HepG2 (cell line): ENCODE data around the gene DHTKD1.

Experiments used
- EED ChIP-seq: sonication (generic); formaldehyde crosslinking; IDR thresholded peaks from 2 replicates; pipeline ENCODE4 v1.5.0; 2020; ENCODE audit warnings: mild to moderate bottlenecking, missing genetic modification reagents
- KMT2A ChIP-seq: sonication (generic); formaldehyde crosslinking; IDR thresholded peaks from 2 replicates; pipeline ENCODE4 v1.4.0; 2020; ENCODE audit warnings: missing genetic modification reagents
- MAFF ChIP-seq: IDR thresholded peaks from 2 replicates; pipeline ENCODE4 v1.6.1; 2011; ENCODE audit warnings: low read depth, low read length, improper control_type of control experiment
- NR2F6 ChIP-seq, 2 experiments: IDR thresholded peaks; 2 replicates each; pipeline ENCODE4 v1.6.1; 2016; ENCODE audit warnings: antibody characterized with exemption in 1 of 2, mild to moderate bottlenecking in 1 of 2
- PHF20 ChIP-seq: sonication (generic); formaldehyde crosslinking; IDR thresholded peaks from 2 replicates; pipeline ENCODE4 v1.5.0; 2020; ENCODE audit warnings: mild to moderate bottlenecking, missing genetic modification reagents
- POLR2A ChIP-seq, 2 experiments: IDR thresholded peaks; 2 replicates each; pipeline ENCODE4 v1.6.1; 2011; ENCODE audit warnings: low read depth in 2 of 2, low read length in 2 of 2, mild to moderate bottlenecking in 1 of 2, moderate library complexity in 1 of 2; ENCODE audit not compliant: insufficient read depth in 1 of 2
- POLR2AphosphoS2 ChIP-seq: IDR thresholded peaks from 2 replicates; pipeline ENCODE4 v1.6.1; 2011; ENCODE audit warnings: low read depth, low read length, improper control_type of control experiment
- SOX5 ChIP-seq: IDR thresholded peaks from 2 replicates; pipeline ENCODE4 v1.6.1; 2016; ENCODE audit warnings: borderline replicate concordance
- SP4 ChIP-seq: sonication (generic); formaldehyde crosslinking; IDR thresholded peaks from 2 replicates; pipeline ENCODE4 v1.8.1; 2023; ENCODE audit warnings: mild to moderate bottlenecking, missing genetic modification reagents
- SRSF4 ChIP-seq: fragments of 200-400 bp; formaldehyde crosslinking; IDR thresholded peaks from one replicate; pipeline ENCODE4 v1.6.1; 2018; ENCODE audit warnings: mild to moderate bottlenecking, low read depth, low read length, moderate library complexity; ENCODE audit not compliant: poor library complexity, severe bottlenecking
- STAG1 ChIP-seq: sonication (generic); formaldehyde crosslinking; IDR thresholded peaks from 2 replicates; pipeline ENCODE4 v1.4.0; 2020; ENCODE audit warnings: missing genetic modification reagents
- ZNF792 ChIP-seq: IDR thresholded peaks from 2 replicates; pipeline ENCODE4 v1.6.1; 2016
- TF ChIP-seq, protein P1 (sequence below): IDR thresholded peaks from 2 replicates; pipeline ENCODE4 v1.6.1; 2012; ENCODE audit warnings: inconsistent platforms
- TF ChIP-seq, protein P2 (sequence below): sonication (generic); formaldehyde crosslinking; IDR thresholded peaks from 2 replicates; pipeline ENCODE4 v1.5.0; 2020; ENCODE audit warnings: mild to moderate bottlenecking, missing genetic modification reagents, moderate library complexity

DNA sequence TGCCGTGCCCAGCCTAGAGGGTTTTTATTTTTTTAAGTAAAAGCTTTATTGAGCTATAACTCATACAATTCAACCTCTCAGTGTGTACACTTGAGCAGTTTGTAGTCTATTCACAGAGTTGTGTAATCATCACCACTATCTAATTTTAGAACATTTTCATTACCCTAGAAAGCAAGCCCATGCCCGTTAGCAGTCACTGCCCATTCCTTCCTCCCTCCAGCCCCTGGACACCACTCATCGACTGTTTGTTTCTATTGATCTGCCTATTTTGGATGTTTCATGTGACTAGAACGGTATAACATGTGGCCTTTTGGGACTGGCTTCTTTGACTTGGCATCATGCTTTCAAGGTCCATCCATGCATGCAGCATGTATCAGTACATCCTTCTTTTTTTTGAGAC is 35.0 kb downstream of the DHTKD1 start:
- TF ChIP-seq POLR2AphosphoS2, result no peak
- TF ChIP-seq KMT2A (CRISPR knock-in tag), result no peak
- TF ChIP-seq NR2F6 (IDR thresholded peaks at IDR 0.05), result no peak
- no peak for TF ChIP-seq NR2F6 (CRISPR knock-in tag; IDR thresholded peaks at IDR 0.05)
- no peak for TF ChIP-seq STAG1 (CRISPR knock-in tag)
- no peak for TF ChIP-seq PHF20
- TF ChIP-seq SRSF4, result no peak
- no peak for TF ChIP-seq SOX5 (CRISPR knock-in tag)
- TF ChIP-seq SP4, result no peak
- TF ChIP-seq, protein P1, sequence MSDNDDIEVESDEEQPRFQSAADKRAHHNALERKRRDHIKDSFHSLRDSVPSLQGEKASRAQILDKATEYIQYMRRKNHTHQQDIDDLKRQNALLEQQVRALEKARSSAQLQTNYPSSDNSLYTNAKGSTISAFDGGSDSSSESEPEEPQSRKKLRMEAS, result no peak
- TF ChIP-seq POLR2A (IDR thresholded peaks at IDR 0.05; ENCODE audit: insufficient read depth in 1 of 2, low read depth in 2 of 2, low read length in 2 of 2), result no peak
- TF ChIP-seq MAFF, result no peak
- TF ChIP-seq EED (CRISPR knock-in tag), result no peak
- TF ChIP-seq ZNF792 (CRISPR knock-in tag), result no peak
- TF ChIP-seq, protein P2, sequence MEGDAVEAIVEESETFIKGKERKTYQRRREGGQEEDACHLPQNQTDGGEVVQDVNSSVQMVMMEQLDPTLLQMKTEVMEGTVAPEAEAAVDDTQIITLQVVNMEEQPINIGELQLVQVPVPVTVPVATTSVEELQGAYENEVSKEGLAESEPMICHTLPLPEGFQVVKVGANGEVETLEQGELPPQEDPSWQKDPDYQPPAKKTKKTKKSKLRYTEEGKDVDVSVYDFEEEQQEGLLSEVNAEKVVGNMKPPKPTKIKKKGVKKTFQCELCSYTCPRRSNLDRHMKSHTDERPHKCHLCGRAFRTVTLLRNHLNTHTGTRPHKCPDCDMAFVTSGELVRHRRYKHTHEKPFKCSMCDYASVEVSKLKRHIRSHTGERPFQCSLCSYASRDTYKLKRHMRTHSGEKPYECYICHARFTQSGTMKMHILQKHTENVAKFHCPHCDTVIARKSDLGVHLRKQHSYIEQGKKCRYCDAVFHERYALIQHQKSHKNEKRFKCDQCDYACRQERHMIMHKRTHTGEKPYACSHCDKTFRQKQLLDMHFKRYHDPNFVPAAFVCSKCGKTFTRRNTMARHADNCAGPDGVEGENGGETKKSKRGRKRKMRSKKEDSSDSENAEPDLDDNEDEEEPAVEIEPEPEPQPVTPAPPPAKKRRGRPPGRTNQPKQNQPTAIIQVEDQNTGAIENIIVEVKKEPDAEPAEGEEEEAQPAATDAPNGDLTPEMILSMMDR, result no peak
